GM12878 (cell line): ENCODE results near the gene RAD51. TPM values are rescaled to one million over a fixed set of nuclear protein-coding genes. Genes with fewer than 3 reads are reported as not detected.
A peak's percentile ranks its signal among the peaks of the same experiment; 100 is the strongest.

ENCODE experiments used
- CHD2 ChIP-seq: IDR thresholded peaks from 2 replicates; pipeline ENCODE4 v1.6.1; 2011; ENCODE audit warnings: low read depth, low read length, improper control_type of control experiment, borderline replicate concordance
- EP300 ChIP-seq, 2 experiments: fragments of 150-350 bp in 1 of 2; IDR thresholded peaks; 2 replicates each; pipeline ENCODE4 v1.6.1; 2011 to 2012; ENCODE audit warnings: low read depth in 2 of 2, low read length in 2 of 2, borderline replicate concordance in 1 of 2, improper control_type of control experiment in 1 of 2, inconsistent platforms in 1 of 2; ENCODE audit not compliant: control insufficient read depth in 1 of 2
- IRF4 ChIP-seq: IDR thresholded peaks from 2 replicates; pipeline ENCODE4 v1.6.1; 2011; ENCODE audit warnings: low read depth, low read length
- MTA3 ChIP-seq: IDR thresholded peaks from 2 replicates; pipeline ENCODE4 v1.6.1; 2012; ENCODE audit warnings: low read length, inconsistent platforms, borderline replicate concordance
- NRF1 ChIP-seq: conservative IDR thresholded peaks from 2 replicates; pipeline ENCODE4 v1.6.1; 2011; ENCODE audit warnings: mild to moderate bottlenecking, low read depth, low read length, improper control_type of control experiment
- PAX5 ChIP-seq: IDR thresholded peaks from 2 replicates; pipeline ENCODE4 v1.6.1; 2011; ENCODE audit warnings: low read depth, low read length, borderline replicate concordance
- POLR2A ChIP-seq: IDR thresholded peaks from 2 replicates; pipeline ENCODE4 v1.6.1; 2011; ENCODE audit warnings: low read depth, mild to moderate bottlenecking, low read length
- POU2F2 ChIP-seq: IDR thresholded peaks from 3 replicates; pipeline ENCODE4 v1.6.1; 2011; ENCODE audit warnings: low read depth, mild to moderate bottlenecking, low read length, borderline replicate concordance
- RBBP5 ChIP-seq: fragments of 200-600 bp; sonication (generic); conservative IDR thresholded peaks from 2 replicates; pipeline ENCODE4 v1.6.1; 2016
- RELB ChIP-seq: fragments of 450-650 bp; IDR thresholded peaks from 2 replicates; pipeline ENCODE4 v1.6.1; 2017; ENCODE audit warnings: low read depth, mild to moderate bottlenecking, moderate library complexity
- SMC3 ChIP-seq: IDR thresholded peaks from 2 replicates; pipeline ENCODE4 v1.6.1; 2011; ENCODE audit warnings: low read length, improper control_type of control experiment, borderline replicate concordance
- SUZ12 ChIP-seq: fragments of 200-600 bp; sonication (generic); IDR thresholded peaks from one replicate; pipeline ENCODE4 v1.6.1; 2018; ENCODE audit warnings: antibody characterized with exemption, mild to moderate bottlenecking; ENCODE audit not compliant: unreplicated experiment
- TCF7 ChIP-seq: IDR thresholded peaks from 2 replicates; pipeline ENCODE4 v1.6.1; 2014; ENCODE audit warnings: antibody characterized with exemption, borderline replicate concordance
- YY1 ChIP-seq: IDR thresholded peaks from 2 replicates; pipeline ENCODE4 v1.6.1; 2011; ENCODE audit warnings: low read depth, mild to moderate bottlenecking, low read length
- polyA plus RNA-seq, 11 experiments: library from polyadenylated mRNA; depleted of rRNA in 4 of 11; unstranded in 6 of 11; stranded (reverse) in 5 of 11; fragments of >200 nt; fragmentation: Nextera tagmentation in 4 of 11; fragmentation: Illumina TruSeq in 1 of 11; extraction: Ambion mirVana in 4 of 11; extraction: Trizol in 1 of 11; gene quantifications; 1 replicate in 1 of 11; 2 replicates in 10 of 11; pipeline versions ENCODE4 v1.2.1 to v1.2.3, GENCODE V29; 2011 to 2016; ENCODE audit warnings: inconsistent platforms in 2 of 11, missing spikeins in 2 of 11, low read depth in 1 of 11
- total RNA-seq, 4 experiments: library from RNA; depleted of rRNA in 3 of 4; stranded (reverse); fragments of >200 nt in 3 of 4; fragmentation: Illumina TruSeq in 1 of 4; extraction: Trizol in 1 of 4; gene quantifications; 2 replicates each; pipeline versions ENCODE4 v1.2.1 to v1.2.3, GENCODE V29; 2013 to 2021
- TF ChIP-seq, protein P1 (sequence below): fragments of 450-650 bp; IDR thresholded peaks from 2 replicates; pipeline ENCODE4 v1.6.1; 2017; ENCODE audit warnings: mild to moderate bottlenecking
- TF ChIP-seq, protein P2 (sequence below): fragments of 450-650 bp; IDR thresholded peaks from 2 replicates; pipeline ENCODE4 v1.6.1; 2018; ENCODE audit warnings: borderline replicate concordance, mild to moderate bottlenecking; ENCODE audit not compliant: partially characterized antibody
- TF ChIP-seq, protein P3 (sequence below): IDR thresholded peaks from 2 replicates; pipeline ENCODE4 v1.6.1; 2012; ENCODE audit warnings: mild to moderate bottlenecking, low read depth, low read length
- TF ChIP-seq, protein P4 (sequence below): IDR thresholded peaks from 2 replicates; pipeline ENCODE4 v1.6.1; 2011; ENCODE audit warnings: borderline replicate concordance, low read depth, mild to moderate bottlenecking, moderate library complexity, mixed read lengths, low read length; ENCODE audit not compliant: insufficient read depth; ENCODE audit errors: extremely low read length

RAD51 gene
- total and polyA plus RNA-seq, 10 of the 15 experiments (the other 5 are each of a cell fraction or from before 2014, with no cell fraction given): 13.1 to 55.0 (median 30.6) TPM

- TF ChIP-seq, protein P1, sequence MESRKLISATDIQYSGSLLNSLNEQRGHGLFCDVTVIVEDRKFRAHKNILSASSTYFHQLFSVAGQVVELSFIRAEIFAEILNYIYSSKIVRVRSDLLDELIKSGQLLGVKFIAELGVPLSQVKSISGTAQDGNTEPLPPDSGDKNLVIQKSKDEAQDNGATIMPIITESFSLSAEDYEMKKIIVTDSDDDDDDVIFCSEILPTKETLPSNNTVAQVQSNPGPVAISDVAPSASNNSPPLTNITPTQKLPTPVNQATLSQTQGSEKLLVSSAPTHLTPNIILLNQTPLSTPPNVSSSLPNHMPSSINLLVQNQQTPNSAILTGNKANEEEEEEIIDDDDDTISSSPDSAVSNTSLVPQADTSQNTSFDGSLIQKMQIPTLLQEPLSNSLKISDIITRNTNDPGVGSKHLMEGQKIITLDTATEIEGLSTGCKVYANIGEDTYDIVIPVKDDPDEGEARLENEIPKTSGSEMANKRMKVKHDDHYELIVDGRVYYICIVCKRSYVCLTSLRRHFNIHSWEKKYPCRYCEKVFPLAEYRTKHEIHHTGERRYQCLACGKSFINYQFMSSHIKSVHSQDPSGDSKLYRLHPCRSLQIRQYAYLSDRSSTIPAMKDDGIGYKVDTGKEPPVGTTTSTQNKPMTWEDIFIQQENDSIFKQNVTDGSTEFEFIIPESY: no peak
- 0 out of 2 replicates have a peak, but pooled peaks have one; percentile 7 for TF ChIP-seq IRF4
- TF ChIP-seq SUZ12: no peak
- no peak for TF ChIP-seq RBBP5
- TF ChIP-seq POLR2A: peak; percentile 82
- peak; percentile 65; the same call in 1 of the 2 replicates for TF ChIP-seq PAX5
- TF ChIP-seq, protein P2, sequence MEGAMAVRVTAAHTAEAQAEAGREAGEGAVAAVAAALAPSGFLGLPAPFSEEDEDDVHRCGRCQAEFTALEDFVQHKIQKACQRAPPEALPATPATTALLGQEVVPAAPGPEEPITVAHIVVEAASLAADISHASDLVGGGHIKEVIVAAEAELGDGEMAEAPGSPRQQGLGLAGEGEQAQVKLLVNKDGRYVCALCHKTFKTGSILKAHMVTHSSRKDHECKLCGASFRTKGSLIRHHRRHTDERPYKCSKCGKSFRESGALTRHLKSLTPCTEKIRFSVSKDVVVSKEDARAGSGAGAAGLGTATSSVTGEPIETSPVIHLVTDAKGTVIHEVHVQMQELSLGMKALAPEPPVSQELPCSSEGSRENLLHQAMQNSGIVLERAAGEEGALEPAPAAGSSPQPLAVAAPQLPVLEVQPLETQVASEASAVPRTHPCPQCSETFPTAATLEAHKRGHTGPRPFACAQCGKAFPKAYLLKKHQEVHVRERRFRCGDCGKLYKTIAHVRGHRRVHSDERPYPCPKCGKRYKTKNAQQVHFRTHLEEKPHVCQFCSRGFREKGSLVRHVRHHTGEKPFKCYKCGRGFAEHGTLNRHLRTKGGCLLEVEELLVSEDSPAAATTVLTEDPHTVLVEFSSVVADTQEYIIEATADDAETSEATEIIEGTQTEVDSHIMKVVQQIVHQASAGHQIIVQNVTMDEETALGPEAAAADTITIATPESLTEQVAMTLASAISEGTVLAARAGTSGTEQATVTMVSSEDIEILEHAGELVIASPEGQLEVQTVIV: peak; percentile 61
- TF ChIP-seq TCF7: no peak
- TF ChIP-seq EP300 (IDR thresholded peaks at IDR 0.05; ENCODE audit: borderline replicate concordance in 1 of 2, control insufficient read depth in 1 of 2, low read depth in 2 of 2, low read length in 2 of 2): 0 out of 4 replicates have a peak, but pooled peaks of 1 of the 2 experiments have one; percentile 40
- TF ChIP-seq POU2F2: peak; percentile 10; the same call in 1 of the 3 replicates
- TF ChIP-seq CHD2: peak; percentile 82; the same call in 1 of the 2 replicates
- 0 out of 2 replicates have a peak, but pooled peaks have one; percentile 34 for TF ChIP-seq NRF1
- TF ChIP-seq, protein P3, sequence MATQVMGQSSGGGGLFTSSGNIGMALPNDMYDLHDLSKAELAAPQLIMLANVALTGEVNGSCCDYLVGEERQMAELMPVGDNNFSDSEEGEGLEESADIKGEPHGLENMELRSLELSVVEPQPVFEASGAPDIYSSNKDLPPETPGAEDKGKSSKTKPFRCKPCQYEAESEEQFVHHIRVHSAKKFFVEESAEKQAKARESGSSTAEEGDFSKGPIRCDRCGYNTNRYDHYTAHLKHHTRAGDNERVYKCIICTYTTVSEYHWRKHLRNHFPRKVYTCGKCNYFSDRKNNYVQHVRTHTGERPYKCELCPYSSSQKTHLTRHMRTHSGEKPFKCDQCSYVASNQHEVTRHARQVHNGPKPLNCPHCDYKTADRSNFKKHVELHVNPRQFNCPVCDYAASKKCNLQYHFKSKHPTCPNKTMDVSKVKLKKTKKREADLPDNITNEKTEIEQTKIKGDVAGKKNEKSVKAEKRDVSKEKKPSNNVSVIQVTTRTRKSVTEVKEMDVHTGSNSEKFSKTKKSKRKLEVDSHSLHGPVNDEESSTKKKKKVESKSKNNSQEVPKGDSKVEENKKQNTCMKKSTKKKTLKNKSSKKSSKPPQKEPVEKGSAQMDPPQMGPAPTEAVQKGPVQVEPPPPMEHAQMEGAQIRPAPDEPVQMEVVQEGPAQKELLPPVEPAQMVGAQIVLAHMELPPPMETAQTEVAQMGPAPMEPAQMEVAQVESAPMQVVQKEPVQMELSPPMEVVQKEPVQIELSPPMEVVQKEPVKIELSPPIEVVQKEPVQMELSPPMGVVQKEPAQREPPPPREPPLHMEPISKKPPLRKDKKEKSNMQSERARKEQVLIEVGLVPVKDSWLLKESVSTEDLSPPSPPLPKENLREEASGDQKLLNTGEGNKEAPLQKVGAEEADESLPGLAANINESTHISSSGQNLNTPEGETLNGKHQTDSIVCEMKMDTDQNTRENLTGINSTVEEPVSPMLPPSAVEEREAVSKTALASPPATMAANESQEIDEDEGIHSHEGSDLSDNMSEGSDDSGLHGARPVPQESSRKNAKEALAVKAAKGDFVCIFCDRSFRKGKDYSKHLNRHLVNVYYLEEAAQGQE: no peak
- no peak for TF ChIP-seq MTA3
- TF ChIP-seq, protein P4, sequence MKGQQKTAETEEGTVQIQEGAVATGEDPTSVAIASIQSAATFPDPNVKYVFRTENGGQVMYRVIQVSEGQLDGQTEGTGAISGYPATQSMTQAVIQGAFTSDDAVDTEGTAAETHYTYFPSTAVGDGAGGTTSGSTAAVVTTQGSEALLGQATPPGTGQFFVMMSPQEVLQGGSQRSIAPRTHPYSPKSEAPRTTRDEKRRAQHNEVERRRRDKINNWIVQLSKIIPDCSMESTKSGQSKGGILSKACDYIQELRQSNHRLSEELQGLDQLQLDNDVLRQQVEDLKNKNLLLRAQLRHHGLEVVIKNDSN: peak; percentile 24
- peak; percentile 36; the same call in 1 of the 2 replicates for TF ChIP-seq RELB
- TF ChIP-seq SMC3: no peak
- no peak; the same call in none of the 2 replicates for TF ChIP-seq YY1
Measured at GRCh38 chr15:40694688-40695468, at the start of gene RAD51 (continued).
